ENCODE data around the gene SGCD.

SGCD gene

DNA sequence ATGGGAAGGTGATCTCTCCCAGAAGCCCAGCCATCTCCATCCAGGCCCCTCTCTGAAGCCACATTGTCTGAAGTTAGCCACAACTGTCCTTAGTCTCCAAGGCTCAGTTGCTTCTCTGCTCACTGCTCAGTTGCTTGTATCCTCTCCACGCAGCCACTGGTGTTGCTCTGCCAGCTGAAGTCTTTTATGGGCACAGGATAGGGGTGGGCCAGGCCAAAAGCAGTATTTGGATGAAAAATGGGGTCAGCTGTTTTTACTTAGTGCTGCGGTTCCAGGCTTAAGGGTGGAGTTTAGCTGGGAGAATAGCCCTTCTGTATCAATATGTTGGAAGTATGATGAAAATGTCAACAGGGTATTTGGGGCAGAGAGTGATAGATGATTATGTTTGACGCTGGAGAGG lies 354.3 kb downstream of the SGCD start:
- Histone ChIP-seq H3K9ac (ENCODE audit: low read length) (no peak overlapping the region), H2BK120ac (ENCODE audit: low read depth, low read length) (no peak overlapping the region), H3K27ac (ENCODE audit: low read length, poor library complexity, severe bottlenecking) (no peak overlapping the region), H3K23ac (ENCODE audit: low read length in 2 of 2) (no peak overlapping the region), H3K36me3 (ENCODE audit: control insufficient read depth in 1 of 2, insufficient read depth in 2 of 2, low read depth in 1 of 2, low read length in 2 of 2) (no peaks in the 10 kb centered on the region), H2BK15ac (ENCODE audit: low read depth, poor library complexity, severe bottlenecking) (no peak overlapping the region), H2BK5ac (ENCODE audit: low read depth, low read length, poor library complexity, severe bottlenecking) (no peak overlapping the region), H3K4me3 (ENCODE audit: insufficient read depth in 1 of 2, low read depth in 1 of 2, low read length in 2 of 2) (no peak overlapping the region), H4K91ac (ENCODE audit: low read length) (no peak overlapping the region), H3K4me2 (ENCODE audit: low read length, poor library complexity, severe bottlenecking) (no peak overlapping the region), H3K18ac (ENCODE audit: low read depth in 1 of 2, low read length in 2 of 2) (no peak overlapping the region), H3K9me3 (ENCODE audit: control insufficient read depth, low read length) (no peaks in the 10 kb centered on the region), H2AK5ac (ENCODE audit: low read length, severe bottlenecking) (no peak overlapping the region), H3K27me3 (ENCODE audit: control insufficient read depth in 1 of 2, insufficient read depth in 1 of 2, low read length in 2 of 2) (peaks cover 0 to 7% of the 10 kb centered on the region in 2 experiments), H3K79me1 (replicated peaks; ENCODE audit: low read length, poor library complexity, severe bottlenecking) (no peaks in the 10 kb centered on the region), H3K14ac (ENCODE audit: low read length in 2 of 2) (no peak overlapping the region), H2BK12ac (ENCODE audit: low read length in 2 of 2) (no peak overlapping the region), H3K4me1 (ENCODE audit: control insufficient read depth, insufficient read depth, low read depth, low read length) (no peaks in the 10 kb centered on the region), H4K8ac (ENCODE audit: low read length) (no peak overlapping the region), H3K4ac (ENCODE audit: low read depth in 1 of 2, low read length in 2 of 2) (no peak overlapping the region), H2AFZ (ENCODE audit: low read depth, low read length) (no peak overlapping the region)
- DNase-seq, result no peak
- WGBS, result 75% methylated on average over 2 of the region's 3 CpGs

- Histone ChIP-seq H3K4me1 (ENCODE audit: control insufficient read depth, insufficient read depth, low read depth, low read length) (no peaks in the 10 kb centered on the region), H2AK5ac (ENCODE audit: low read length, severe bottlenecking) (no peak overlapping the region), H3K9ac (ENCODE audit: low read length) (no peak overlapping the region), H4K91ac (ENCODE audit: low read length) (no peak overlapping the region), H3K4ac (ENCODE audit: low read depth in 1 of 2, low read length in 2 of 2) (no peak overlapping the region), H2BK12ac (ENCODE audit: low read length in 2 of 2) (no peak overlapping the region), H3K27me3 (ENCODE audit: control insufficient read depth in 1 of 2, insufficient read depth in 1 of 2, low read length in 2 of 2) (peaks cover 0 to 11% of the 10 kb centered on the region in 2 experiments), H2BK5ac (ENCODE audit: low read depth, low read length, poor library complexity, severe bottlenecking) (no peak overlapping the region), H3K27ac (ENCODE audit: low read length, poor library complexity, severe bottlenecking) (no peak overlapping the region), H2AFZ (ENCODE audit: low read depth, low read length) (no peak overlapping the region), H2BK120ac (ENCODE audit: low read depth, low read length) (no peak overlapping the region), H3K4me3 (ENCODE audit: insufficient read depth in 1 of 2, low read depth in 1 of 2, low read length in 2 of 2) (no peak overlapping the region), H2BK15ac (ENCODE audit: low read depth, poor library complexity, severe bottlenecking) (no peak overlapping the region), H3K14ac (ENCODE audit: low read length in 2 of 2) (no peak overlapping the region), H3K36me3 (ENCODE audit: control insufficient read depth in 1 of 2, insufficient read depth in 2 of 2, low read depth in 1 of 2, low read length in 2 of 2) (no peaks in the 10 kb centered on the region), H3K79me1 (replicated peaks; ENCODE audit: low read length, poor library complexity, severe bottlenecking) (no peaks in the 10 kb centered on the region), H3K18ac (ENCODE audit: low read depth in 1 of 2, low read length in 2 of 2) (no peak overlapping the region), H3K9me3 (ENCODE audit: control insufficient read depth, low read length) (no peaks in the 10 kb centered on the region), H3K23ac (ENCODE audit: low read length in 2 of 2) (no peak overlapping the region), H3K4me2 (ENCODE audit: low read length, poor library complexity, severe bottlenecking) (no peak overlapping the region), H4K8ac (ENCODE audit: low read length) (no peak overlapping the region)
- whole genome bisulfite sequencing, result 78% methylated on average over 1 of the region's 2 CpGs
- no peak for DNase-seq
Measured at GRCh38 chr5:156682971-156683370, 356.0 kb downstream of the SGCD start.

GRCh38 chr5:156683509-156683908 lies 356.5 kb downstream of the SGCD start:
- no peak overlapping the region for H2BK120ac ChIP-seq (ENCODE audit: low read depth, low read length)
- no peak overlapping the region for H3K4me3 ChIP-seq (ENCODE audit: insufficient read depth in 1 of 2, low read depth in 1 of 2, low read length in 2 of 2)
- no peaks in the 10 kb centered on the region for H3K4me1 ChIP-seq (ENCODE audit: control insufficient read depth, insufficient read depth, low read depth, low read length)
- H4K91ac ChIP-seq (ENCODE audit: low read length), result no peak overlapping the region
- H3K27ac ChIP-seq (ENCODE audit: low read length, poor library complexity, severe bottlenecking), result no peak overlapping the region
- H3K9me3 ChIP-seq (ENCODE audit: control insufficient read depth, low read length), result no peaks in the 10 kb centered on the region
- H3K4me2 ChIP-seq (ENCODE audit: low read length, poor library complexity, severe bottlenecking), result no peak overlapping the region
- 70% methylated on average over 1 of the region's 1 CpG for WGBS
- no peak overlapping the region for H2AFZ ChIP-seq (ENCODE audit: low read depth, low read length)
- no peak overlapping the region for H2AK5ac ChIP-seq (ENCODE audit: low read length, severe bottlenecking)
- no peak overlapping the region for H3K9ac ChIP-seq (ENCODE audit: low read length)
- H3K23ac ChIP-seq (ENCODE audit: low read length in 2 of 2), result no peak overlapping the region
- H3K14ac ChIP-seq (ENCODE audit: low read length in 2 of 2), result no peak overlapping the region
- H4K8ac ChIP-seq (ENCODE audit: low read length), result no peak overlapping the region
- H3K18ac ChIP-seq (ENCODE audit: low read depth in 1 of 2, low read length in 2 of 2), result no peak overlapping the region
- no peak overlapping the region for H3K4ac ChIP-seq (ENCODE audit: low read depth in 1 of 2, low read length in 2 of 2)
- H2BK15ac ChIP-seq (ENCODE audit: low read depth, poor library complexity, severe bottlenecking), result no peak overlapping the region
- H3K27me3 ChIP-seq (ENCODE audit: control insufficient read depth in 1 of 2, insufficient read depth in 1 of 2, low read length in 2 of 2), result peaks cover 0 to 11% of the 10 kb centered on the region in 2 experiments
- no peaks in the 10 kb centered on the region for H3K79me1 ChIP-seq (replicated peaks; ENCODE audit: low read length, poor library complexity, severe bottlenecking)
- H3K36me3 ChIP-seq (ENCODE audit: control insufficient read depth in 1 of 2, insufficient read depth in 2 of 2, low read depth in 1 of 2, low read length in 2 of 2), result no peaks in the 10 kb centered on the region
- no peak overlapping the region for H2BK5ac ChIP-seq (ENCODE audit: low read depth, low read length, poor library complexity, severe bottlenecking)
- DNase-seq, result no peak
- no peak overlapping the region for H2BK12ac ChIP-seq (ENCODE audit: low read length in 2 of 2)

DNA sequence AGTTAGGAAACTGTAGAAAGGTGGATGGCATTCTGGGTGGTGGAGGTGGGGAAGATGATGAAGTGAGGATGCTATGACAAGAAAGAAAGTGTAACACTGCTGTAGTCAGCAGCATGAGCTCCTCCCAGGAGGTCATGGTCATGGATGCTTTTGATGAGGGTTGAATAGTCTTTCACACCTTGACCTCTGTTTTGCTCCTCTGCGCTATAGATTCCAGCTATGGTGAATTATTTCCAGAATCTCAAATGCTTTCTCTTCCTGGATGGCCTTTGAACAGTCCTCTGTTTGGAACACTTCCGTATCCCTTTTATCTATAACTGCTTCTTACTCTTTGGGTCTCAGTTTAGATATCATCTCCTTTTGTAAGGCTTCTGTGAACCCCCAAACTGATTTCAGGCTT lies 357.3 kb downstream of the SGCD start:
- no peak overlapping the region for H4K8ac ChIP-seq (ENCODE audit: low read length)
- no peak overlapping the region for H2AK5ac ChIP-seq (ENCODE audit: low read length, severe bottlenecking)
- H4K91ac ChIP-seq (ENCODE audit: low read length), result no peak overlapping the region
- no peak overlapping the region for H2AFZ ChIP-seq (ENCODE audit: low read depth, low read length)
- no peak overlapping the region for H3K4ac ChIP-seq (ENCODE audit: low read depth in 1 of 2, low read length in 2 of 2)
- no peak overlapping the region for H2BK5ac ChIP-seq (ENCODE audit: low read depth, low read length, poor library complexity, severe bottlenecking)
- no peaks in the 10 kb centered on the region for H3K9me3 ChIP-seq (ENCODE audit: control insufficient read depth, low read length)
- H3K36me3 ChIP-seq (ENCODE audit: control insufficient read depth in 1 of 2, insufficient read depth in 2 of 2, low read depth in 1 of 2, low read length in 2 of 2), result no peaks in the 10 kb centered on the region
- H3K79me1 ChIP-seq (replicated peaks; ENCODE audit: low read length, poor library complexity, severe bottlenecking), result no peaks in the 10 kb centered on the region
- no peak overlapping the region for H3K14ac ChIP-seq (ENCODE audit: low read length in 2 of 2)
- no peak overlapping the region for H2BK15ac ChIP-seq (ENCODE audit: low read depth, poor library complexity, severe bottlenecking)
- no peak overlapping the region for H3K9ac ChIP-seq (ENCODE audit: low read length)
- no peak overlapping the region for H3K27ac ChIP-seq (ENCODE audit: low read length, poor library complexity, severe bottlenecking)
- H2BK12ac ChIP-seq (ENCODE audit: low read length in 2 of 2), result no peak overlapping the region
- no peak overlapping the region for H2BK120ac ChIP-seq (ENCODE audit: low read depth, low read length)
- H3K27me3 ChIP-seq (ENCODE audit: control insufficient read depth in 1 of 2, insufficient read depth in 1 of 2, low read length in 2 of 2), result peaks cover 0 to 11% of the 10 kb centered on the region in 2 experiments
- H3K18ac ChIP-seq (ENCODE audit: low read depth in 1 of 2, low read length in 2 of 2), result no peak overlapping the region
- WGBS, result 93% methylated on average over 2 of the region's 2 CpGs
- no peaks in the 10 kb centered on the region for H3K4me1 ChIP-seq (ENCODE audit: control insufficient read depth, insufficient read depth, low read depth, low read length)
- no peak overlapping the region for H3K4me3 ChIP-seq (ENCODE audit: insufficient read depth in 1 of 2, low read depth in 1 of 2, low read length in 2 of 2)
- H3K23ac ChIP-seq (ENCODE audit: low read length in 2 of 2), result no peak overlapping the region
- no peak for DNase-seq
- H3K4me2 ChIP-seq (ENCODE audit: low read length, poor library complexity, severe bottlenecking), result no peak overlapping the region

Data from mesenchymal stem cell (in vitro differentiated cells and primary cell).